IMR-90 (cell line): ENCODE data around the gene DIPK1A. TPM values are rescaled to one million over a fixed set of nuclear protein-coding genes. Genes with fewer than 3 reads are reported as not detected.

Experiments used
- ATAC-seq: fragments of 200-7000 bp; cut with Tn5 transposase; 2 replicates; pipeline ENCODE4 v1.9.1; 2020; ENCODE audit warnings: low read depth, mild to moderate bottlenecking, moderate library complexity
- BruUV-seq: library from RNA; stranded (reverse); fragments of 400-500 nt; replicated peaks from 2 replicates; lab custom pipeline; 2021; lab: Mats Ljungman, UMichigan
- CTCF ChIA-PET: fragments of 300-600 bp; formaldehyde crosslinking; extraction: SDS; loops from one replicate; lab custom pipeline; 2021; ENCODE audit warnings: antibody characterized with exemption; lab: Yijun Ruan, JAX
- POLR2A ChIA-PET: fragments of 300-600 bp; sonication (Branson Sonifier 250); formaldehyde crosslinking; loops from one replicate; lab custom pipeline; 2022; ENCODE audit warnings: antibody characterized with exemption; ENCODE audit not compliant: unreplicated experiment; lab: Charles Lee
- DNase-seq: peaks from one replicate; pipeline ENCODE4 v3.0.0; 2013
- H2AFZ ChIP-seq: replicated peaks from 2 replicates; pipeline ENCODE3; 2013; ENCODE audit warnings: low read length, mild to moderate bottlenecking; ENCODE audit not compliant: poor library complexity
- H2AK5ac ChIP-seq: 2 replicates; pipeline ENCODE4 v1.6.1; 2013; ENCODE audit warnings: low read depth, low read length, inconsistent platforms
- H2AK9ac ChIP-seq: replicated peaks from 2 replicates; pipeline ENCODE3; 2013; ENCODE audit warnings: mild to moderate bottlenecking, low read depth, low read length, moderate library complexity; ENCODE audit not compliant: poor library complexity
- H2BK120ac ChIP-seq: 2 replicates; pipeline ENCODE4 v1.6.1; 2013; ENCODE audit warnings: low read depth, low read length, inconsistent platforms
- H2BK15ac ChIP-seq: 3 replicates; pipeline ENCODE4 v1.6.1; 2013; ENCODE audit warnings: low read depth, low read length, inconsistent platforms
- H2BK20ac ChIP-seq: 2 replicates; pipeline ENCODE4 v1.6.1; 2013; ENCODE audit warnings: low read depth, mild to moderate bottlenecking, inconsistent platforms, low read length, moderate library complexity
- H2BK5ac ChIP-seq: 2 replicates; pipeline ENCODE4 v1.6.1; 2013; ENCODE audit warnings: mild to moderate bottlenecking, low read depth, low read length, inconsistent platforms; ENCODE audit not compliant: poor library complexity, severe bottlenecking
- H3K14ac ChIP-seq: replicated peaks from 2 replicates; pipeline ENCODE4 v1.6.1; 2013; ENCODE audit warnings: low read depth, low read length, inconsistent platforms
- H3K18ac ChIP-seq: 2 replicates; pipeline ENCODE4 v1.6.1; 2013; ENCODE audit warnings: low read depth, low read length, control low read depth
- H3K23ac ChIP-seq: 2 replicates; pipeline ENCODE4 v1.6.1; 2013; ENCODE audit warnings: low read depth, low read length, inconsistent platforms
- H3K27ac ChIP-seq: 2 replicates; pipeline ENCODE4 v1.5.1; 2013; ENCODE audit warnings: mild to moderate bottlenecking, control low read depth, low read length; ENCODE audit not compliant: insufficient read depth
- H3K27me3 ChIP-seq: 2 replicates; pipeline ENCODE4 v1.6.1; 2013; ENCODE audit warnings: low read length; ENCODE audit not compliant: control insufficient read depth, insufficient read depth
- H3K36me3 ChIP-seq: 2 replicates; pipeline ENCODE4 v1.6.1; 2013; ENCODE audit warnings: low read length, mixed read lengths; ENCODE audit not compliant: control insufficient read depth, insufficient read depth
- H3K4ac ChIP-seq: 2 replicates; pipeline ENCODE4 v1.6.1; 2013; ENCODE audit warnings: low read depth, low read length, inconsistent platforms
- H3K4me1 ChIP-seq: 2 replicates; pipeline ENCODE4 v1.6.1; 2013; ENCODE audit warnings: low read length, mixed read lengths; ENCODE audit not compliant: control insufficient read depth, insufficient read depth
- H3K4me2 ChIP-seq: 2 replicates; pipeline ENCODE4 v1.6.1; 2013; ENCODE audit warnings: low read depth, mild to moderate bottlenecking, control low read depth, low read length, moderate library complexity
- H3K4me3 ChIP-seq: 2 replicates; pipeline ENCODE4 v1.5.1; 2013; ENCODE audit warnings: low read depth, mild to moderate bottlenecking, control low read depth, low read length, moderate library complexity; ENCODE audit not compliant: insufficient read depth
- H3K56ac ChIP-seq: 2 replicates; pipeline ENCODE4 v1.6.1; 2013; ENCODE audit warnings: low read length, inconsistent platforms; ENCODE audit not compliant: insufficient read depth; ENCODE audit errors: extremely low read depth
- H3K79me1 ChIP-seq, 2 experiments: 2 replicates each; pipeline ENCODE4 v1.6.1; 2013; ENCODE audit warnings: low read length in 2 of 2, inconsistent platforms in 1 of 2, low read depth in 1 of 2
- H3K9ac ChIP-seq: 2 replicates; pipeline ENCODE4 v1.6.1; 2013; ENCODE audit warnings: low read depth, low read length, control low read depth
- H3K9me1 ChIP-seq: 2 replicates; pipeline ENCODE4 v1.6.1; 2013; ENCODE audit warnings: low read length, inconsistent platforms; ENCODE audit not compliant: insufficient read depth
- H3K9me3 ChIP-seq: 2 replicates; pipeline ENCODE4 v1.6.1; 2013; ENCODE audit warnings: low read length; ENCODE audit not compliant: control insufficient read depth, insufficient read depth
- H4K20me1 ChIP-seq: 2 replicates; pipeline ENCODE4 v1.6.1; 2013; ENCODE audit warnings: low read length, inconsistent platforms; ENCODE audit not compliant: insufficient read depth
- H4K5ac ChIP-seq: 2 replicates; pipeline ENCODE4 v1.6.1; 2013; ENCODE audit warnings: mild to moderate bottlenecking, low read depth, low read length, control low read depth
- H4K8ac ChIP-seq, 2 experiments: 2 replicates each; pipeline ENCODE4 v1.6.1; 2013; ENCODE audit warnings: low read depth in 2 of 2, low read length in 2 of 2, control low read depth in 1 of 2, inconsistent platforms in 1 of 2
- H4K91ac ChIP-seq: 2 replicates; pipeline ENCODE4 v1.6.1; 2013; ENCODE audit warnings: low read depth, low read length, inconsistent platforms; ENCODE audit not compliant: insufficient read depth
- CHD1 ChIP-seq: IDR thresholded peaks from 2 replicates; pipeline ENCODE4 v1.6.1; 2012; ENCODE audit warnings: low read depth, low read length, improper control_type of control experiment
- FOS ChIP-seq: fragments of 150-350 bp; IDR thresholded peaks from 2 replicates; pipeline ENCODE4 v1.6.1; 2016; ENCODE audit warnings: low read depth, low read length
- RCOR1 ChIP-seq: IDR thresholded peaks from 2 replicates; pipeline ENCODE4 v1.6.1; 2012; ENCODE audit warnings: mild to moderate bottlenecking, low read length, improper control_type of control experiment; ENCODE audit not compliant: insufficient replicate concordance
- SMC3 ChIP-seq: fragments of 150-350 bp; IDR thresholded peaks from 2 replicates; pipeline ENCODE4 v1.6.1; 2016; ENCODE audit warnings: low read depth, mild to moderate bottlenecking, antibody characterized with exemption, low read length, moderate library complexity
- WGBS, 2 experiments: methylation state at CpG; one replicate each; pipeline versions ENCODE4 v1.1.5 to v1.1.7; 2013; ENCODE audit warnings: missing lambda C conversion rate in 2 of 2; ENCODE audit not compliant: insufficient read length in 1 of 2; ENCODE audit errors: extremely low coverage in 2 of 2; 5-methylcytosine and 5-hydroxymethylcytosine counted together
- dilution Hi-C: fragments of 300-500 bp; cut with HindIII; formaldehyde crosslinking; loops from one replicate; pipeline ENCODE4 v1.14.3; 2018; ENCODE audit warnings: low sequenced_read_pairs; ENCODE audit not compliant: unreplicated experiment
- in situ Hi-C: fragments of 300-500 bp; cut with MboI; formaldehyde crosslinking; loops from 3 replicates; pipeline ENCODE4 v1.14.3; 2019; ENCODE audit warnings: low sequenced_read_pairs, inconsistent platforms, mixed read lengths
- intact Hi-C: fragments of 100-400 bp; cut with micrococcal nuclease; formaldehyde crosslinking; loops from 2 replicates; pipeline ENCODE4 v1.10.0; 2022
- polyA plus RNA-seq, 3 experiments: library from polyadenylated mRNA; depleted of rRNA; stranded (reverse); fragments of >200 nt; gene quantifications; 2 replicates each; pipeline ENCODE4 v1.2.3, GENCODE V29; 2012; ENCODE audit warnings: low replicate concordance in 1 of 3
- total RNA-seq: library from RNA; depleted of rRNA; stranded (reverse); fragments of >200 nt; gene quantifications from 2 replicates; pipeline ENCODE4 v1.2.3, GENCODE V29; 2012

Gene DIPK1A
- total and polyA plus RNA-seq, 2 of the 4 experiments (the other 2 are of a cell fraction): 4.7 to 5.7 TPM

DNA sequence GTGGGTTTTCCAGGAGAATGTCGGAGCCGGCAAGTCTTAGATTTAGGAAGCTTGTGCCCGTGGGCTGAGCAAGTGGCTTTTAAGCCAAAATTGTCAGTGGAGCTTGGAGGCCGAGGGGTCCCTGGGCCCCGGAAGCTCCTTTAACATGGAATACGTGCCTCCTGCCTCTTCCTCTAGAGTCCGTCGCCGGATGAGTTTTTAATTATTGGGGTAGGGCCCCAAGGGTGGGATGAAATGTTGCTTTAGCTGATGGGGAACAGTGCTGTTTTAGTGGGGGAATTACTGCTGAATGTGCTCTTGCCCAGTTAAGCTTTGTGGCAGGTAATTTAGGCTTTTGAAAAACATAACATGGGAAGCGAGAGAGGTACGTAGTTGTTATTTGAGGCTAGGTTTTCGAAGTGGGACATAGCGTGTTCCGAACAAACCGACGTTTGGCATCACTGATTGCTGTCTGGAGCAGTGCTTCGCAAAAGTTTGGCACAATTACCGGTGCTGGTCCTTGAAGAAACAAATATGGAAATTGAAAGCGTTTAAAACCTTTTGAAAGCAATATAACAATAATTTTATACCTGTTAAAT, 128.6 kb downstream of the DIPK1A start:
- peak overlapping the region; percentile 70 to 94 for H4K8ac ChIP-seq
- H2AK9ac ChIP-seq: peak overlapping the region; percentile 99
- TSS peak; percentile 37 for BruUV-seq
- H2AFZ ChIP-seq: peak overlapping the region; percentile 89
- H2BK120ac ChIP-seq: peak overlapping the region; percentile 5; the same call in 1 of the 2 replicates
- H3K14ac ChIP-seq: peak overlapping the region; percentile 92
- WGBS, 2 experiments: 0% methylated on average over 6 of the region's 19 CpGs; no CpG with 5 or more reads in 1 of the 2 experiments
- H3K36me3 ChIP-seq: peaks cover 20% of the 10 kb centered on the region
- H2BK20ac ChIP-seq: no peak overlapping the region
- H3K56ac ChIP-seq: peak overlapping the region; percentile 89
- peak overlapping the region; percentile 89 for H2AK5ac ChIP-seq
- H2BK5ac ChIP-seq: peak overlapping the region; percentile 95
- TF ChIP-seq RCOR1 (no peak), SMC3 (no peak), FOS (no peak), CHD1 (0 out of 2 replicates have a peak, but pooled peaks have one; percentile 14)
- H3K4ac ChIP-seq: peak overlapping the region; percentile 85
- peaks cover 58% of the 10 kb centered on the region for H4K20me1 ChIP-seq
- peak overlapping the region; percentile 72 for H3K4me3 ChIP-seq
- peaks cover 6% of the 10 kb centered on the region for H3K4me1 ChIP-seq
- in situ Hi-C loops (no loop called here), dilution Hi-C loops (no loop called here), intact Hi-C loops (loop anchor here (2.0 to 10.0 kb wide), 5 partner anchors 48 to 1330 kb away; partner anchors contain the start of genes CDC7, EVI5 and GFI1)
- H3K4me2 ChIP-seq: peak overlapping the region; percentile 78
- no peaks in the 10 kb centered on the region for H3K27me3 ChIP-seq
- H4K5ac ChIP-seq: peak overlapping the region; percentile 75
- DNase-seq: no peak
- ChIA-PET CTCF (interaction anchor here (0.7 to 1.4 kb wide), 4 partner anchors 14 to 84 kb away, joined by 3 to 8 read pairs (median 3); no protein-coding TSS in a partner anchor), POLR2A (no interaction called here)
- peaks cover 0 to 22% of the 10 kb centered on the region in 2 experiments; a peak in 2 of 4 replicates for H3K79me1 ChIP-seq
- H4K91ac ChIP-seq: peak overlapping the region; percentile 75
- H3K9ac ChIP-seq: peak overlapping the region; percentile 86
- ATAC-seq: no peak; the same call in 1 of the 2 replicates
- no peaks in the 10 kb centered on the region for H3K9me3 ChIP-seq
- H3K18ac ChIP-seq: 0 out of 2 replicates have a peak overlapping the region, but pooled peaks have one; percentile 5
- H3K27ac ChIP-seq: peak overlapping the region; percentile 87
- H3K9me1 ChIP-seq: 0 out of 2 replicates have a peak, but pooled peaks cover 7% of the 10 kb centered on the region
- peak overlapping the region; percentile 95 for H3K23ac ChIP-seq
- H2BK15ac ChIP-seq: no peak overlapping the region
